H1 (cell line): ENCODE data around the gene DLK2. TPM values are rescaled to one million over a fixed set of nuclear protein-coding genes. Genes with fewer than 3 reads are reported as not detected.

Experiments
- CTCF ChIA-PET: fragments of 300-600 bp; sonication (Branson Sonifier 250); formaldehyde crosslinking; loops from one replicate; lab custom pipeline; 2021; ENCODE audit not compliant: partially characterized antibody; lab: Charles Lee
- POLR2A ChIA-PET: fragments of 300-600 bp; sonication (Branson Sonifier 250); formaldehyde crosslinking; loops from one replicate; lab custom pipeline; 2021; ENCODE audit warnings: inconsistent platforms; ENCODE audit not compliant: partially characterized antibody; lab: Charles Lee
- DNase-seq, 2 experiments: peaks; one replicate each; pipeline versions ENCODE4 v3.0.0 to v3.0.0-alpha.2; 2010 to 2022; ENCODE audit warnings: low spot score in 2 of 2, low read depth in 1 of 2, mixed read lengths in 1 of 2
- FAIRE-seq: peaks from 2 replicates; lab custom pipeline; 2011; peaks lifted over from hg19 to GRCh38; lab: Jason Lieb, UNC
- H2AFZ ChIP-seq: 2 replicates; pipeline ENCODE4 v1.8.1; 2012; ENCODE audit warnings: low read length, inconsistent platforms
- H2AK5ac ChIP-seq: 2 replicates; pipeline ENCODE4 v1.6.1; 2013; ENCODE audit warnings: low read depth, low read length
- H2BK120ac ChIP-seq: replicated peaks from 2 replicates; pipeline ENCODE3; 2013; ENCODE audit warnings: low read depth, low read length, inconsistent platforms
- H2BK12ac ChIP-seq: 2 replicates; pipeline ENCODE4 v1.6.1; 2013; ENCODE audit warnings: low read depth, low read length
- H2BK15ac ChIP-seq: 2 replicates; pipeline ENCODE4 v1.6.1; 2013; ENCODE audit warnings: low read length
- H2BK20ac ChIP-seq: 2 replicates; pipeline ENCODE4 v1.6.1; 2013; ENCODE audit warnings: low read length
- H2BK5ac ChIP-seq: 2 replicates; pipeline ENCODE4 v1.6.1; 2013; ENCODE audit warnings: low read depth, low read length
- H3K14ac ChIP-seq: 2 replicates; pipeline ENCODE4 v1.6.1; 2013; ENCODE audit warnings: inconsistent platforms; ENCODE audit not compliant: insufficient read length
- H3K18ac ChIP-seq: 2 replicates; pipeline ENCODE4 v1.6.1; 2013; ENCODE audit warnings: low read length; ENCODE audit errors: extremely low read depth
- H3K23ac ChIP-seq: 2 replicates; pipeline ENCODE4 v1.6.1; 2013; ENCODE audit warnings: inconsistent platforms; ENCODE audit not compliant: insufficient read length
- H3K23me2 ChIP-seq: 2 replicates; pipeline ENCODE4 v1.6.1; 2013; ENCODE audit warnings: low read depth, low read length
- H3K27ac ChIP-seq: 2 replicates; pipeline ENCODE4 v1.6.1; 2011; ENCODE audit warnings: low read depth, low read length, inconsistent platforms
- H3K27me3 ChIP-seq, 4 experiments: replicated peaks in 1 of 4; 1 replicate in 1 of 4; 2 replicates in 3 of 4; pipeline versions ENCODE4 v1.6.1 to v1.8.1; 2011 to 2013; ENCODE audit warnings: low read length in 3 of 4, mild to moderate bottlenecking in 3 of 4, inconsistent platforms in 2 of 4, mixed read lengths in 2 of 4, moderate library complexity in 1 of 4; ENCODE audit not compliant: control insufficient read depth in 3 of 4, insufficient read depth in 3 of 4; ENCODE audit errors: extremely low read depth in 1 of 4
- H3K36me3 ChIP-seq, 4 experiments: 2 replicates each; pipeline versions ENCODE4 v1.6.1 to v1.8.1; 2011 to 2013; ENCODE audit warnings: mild to moderate bottlenecking in 4 of 4, low read length in 3 of 4, moderate library complexity in 2 of 4, control low read depth in 1 of 4, inconsistent platforms in 1 of 4; ENCODE audit not compliant: insufficient read depth in 4 of 4, control insufficient read depth in 2 of 4
- H3K4ac ChIP-seq: replicated peaks from 2 replicates; pipeline ENCODE3; 2013; ENCODE audit warnings: low read length, low read depth, mixed read lengths, inconsistent platforms; ENCODE audit not compliant: insufficient read length
- H3K4me1 ChIP-seq, 4 experiments: replicated peaks in 1 of 4; 1 replicate in 1 of 4; 2 replicates in 3 of 4; pipeline versions ENCODE4 v1.6.1 to v1.8.1; 2011 to 2013; ENCODE audit warnings: low read length in 3 of 4, inconsistent platforms in 2 of 4, mixed read lengths in 1 of 4; ENCODE audit not compliant: insufficient read depth in 4 of 4, control insufficient read depth in 3 of 4
- H3K4me2 ChIP-seq, 2 experiments: 2 replicates each; pipeline versions ENCODE4 v1.6.1 to v1.8.1; 2011 to 2013; ENCODE audit warnings: low read depth in 2 of 2, low read length in 2 of 2, control low read depth in 1 of 2, inconsistent platforms in 1 of 2, mild to moderate bottlenecking in 1 of 2; ENCODE audit not compliant: insufficient read depth in 1 of 2
- H3K4me3 ChIP-seq, 4 experiments: fragments of 200-600, 300-600 bp in 1 of 4; sonication (generic), shearing (Covaris generic), sonication (Bioruptor Twin) in 1 of 4; 2 replicates each; pipeline versions ENCODE4 v1.5.1 to v1.8.1; 2011 to 2016; ENCODE audit warnings: low read length in 4 of 4, low read depth in 3 of 4, control low read depth in 2 of 4, inconsistent platforms in 2 of 4, mild to moderate bottlenecking in 2 of 4, mixed read lengths in 1 of 4, moderate library complexity in 1 of 4; ENCODE audit not compliant: insufficient read depth in 2 of 4; ENCODE audit errors: extremely low read depth in 1 of 4
- H3K56ac ChIP-seq: replicated peaks from 2 replicates; pipeline ENCODE3; 2013; ENCODE audit warnings: low read depth, mild to moderate bottlenecking, mixed read lengths, low read length, inconsistent platforms; ENCODE audit not compliant: insufficient read length
- H3K79me1 ChIP-seq: 2 replicates; pipeline ENCODE4 v1.6.1; 2013; ENCODE audit warnings: low read depth, low read length, control low read depth
- H3K79me2 ChIP-seq, 2 experiments: 2 replicates each; pipeline versions ENCODE4 v1.6.1 to v1.8.1; 2012 to 2013; ENCODE audit warnings: low read length in 2 of 2, mild to moderate bottlenecking in 2 of 2, inconsistent platforms in 1 of 2; ENCODE audit not compliant: insufficient read depth in 2 of 2, control insufficient read depth in 1 of 2
- H3K9ac ChIP-seq, 4 experiments: replicated peaks in 1 of 4; 1 replicate in 1 of 4; 2 replicates in 3 of 4; pipeline versions ENCODE4 v1.6.1 to v1.8.1; 2011 to 2013; ENCODE audit warnings: low read depth in 3 of 4, low read length in 3 of 4, control low read depth in 2 of 4, mild to moderate bottlenecking in 2 of 4, moderate library complexity in 2 of 4, inconsistent platforms in 1 of 4; ENCODE audit errors: extremely low read depth in 1 of 4
- H3K9me3 ChIP-seq, 2 experiments: 2 replicates each; pipeline versions ENCODE4 v1.6.1 to v1.8.1; 2012 to 2013; ENCODE audit warnings: mild to moderate bottlenecking in 2 of 2, moderate library complexity in 2 of 2, control low read depth in 1 of 2, inconsistent platforms in 1 of 2, low read depth in 1 of 2, low read length in 1 of 2, mixed read lengths in 1 of 2; ENCODE audit not compliant: insufficient read depth in 2 of 2
- H4K20me1 ChIP-seq, 2 experiments: replicated peaks in 1 of 2; 2 replicates each; pipeline versions ENCODE3 to v1.8.1; 2011 to 2013; ENCODE audit warnings: inconsistent platforms in 2 of 2, low read length in 2 of 2, mild to moderate bottlenecking in 1 of 2; ENCODE audit not compliant: insufficient read depth in 2 of 2, control insufficient read depth in 1 of 2
- H4K5ac ChIP-seq: 2 replicates; pipeline ENCODE4 v1.6.1; 2013; ENCODE audit warnings: low read length, low read depth, mixed read lengths, inconsistent platforms; ENCODE audit not compliant: insufficient read length
- H4K8ac ChIP-seq: 2 replicates; pipeline ENCODE4 v1.8.0; 2013; ENCODE audit warnings: mild to moderate bottlenecking, moderate library complexity, low read length, inconsistent platforms; ENCODE audit not compliant: insufficient read depth; ENCODE audit errors: extremely low read depth
- H4K91ac ChIP-seq: replicated peaks from 2 replicates; pipeline ENCODE3; 2013; ENCODE audit warnings: low read length, mixed read lengths, inconsistent platforms; ENCODE audit not compliant: insufficient read length
- FOSL1 ChIP-seq: IDR thresholded peaks from 2 replicates; pipeline ENCODE4 v1.6.1; 2011; ENCODE audit warnings: mild to moderate bottlenecking, low read depth, low read length, moderate library complexity; ENCODE audit not compliant: insufficient read depth
- HDAC2 ChIP-seq, 2 experiments: fragments of 300-600 bp in 1 of 2; sonication (generic) in 1 of 2; IDR thresholded peaks; 2 replicates each; pipeline ENCODE4 v1.6.1; 2011 to 2012; ENCODE audit warnings: low read depth in 2 of 2, low read length in 2 of 2, mild to moderate bottlenecking in 2 of 2, moderate library complexity in 2 of 2, borderline replicate concordance in 1 of 2, inconsistent platforms in 1 of 2
- MAFK ChIP-seq: IDR thresholded peaks from 2 replicates; pipeline ENCODE4 v1.6.1; 2012; ENCODE audit warnings: low read depth, mild to moderate bottlenecking, improper control_type of control experiment, low read length
- RFX5 ChIP-seq: IDR thresholded peaks from 2 replicates; pipeline ENCODE4 v1.6.1; 2011; ENCODE audit warnings: low read depth, low read length, improper control_type of control experiment, borderline replicate concordance
- TEAD4 ChIP-seq: IDR thresholded peaks from 2 replicates; pipeline ENCODE4 v1.6.1; 2012; ENCODE audit warnings: low read depth, low read length, inconsistent platforms, mixed read lengths
- WGBS, 2 experiments: shearing (Covaris generic) in 1 of 2; methylation state at CpG; one replicate each; pipeline versions ENCODE4 v1.1.6 to v1.1.7; 2013 to 2015; ENCODE audit warnings: low lambda C conversion rate in 2 of 2, mixed read lengths in 2 of 2, inconsistent platforms in 1 of 2, low coverage in 1 of 2, missing lambda C conversion rate in 1 of 2; ENCODE audit not compliant: insufficient replicate concordance in 2 of 2, insufficient coverage in 1 of 2, insufficient read length in 1 of 2; ENCODE audit errors: extremely low coverage in 1 of 2, missing lambda C conversion rate in 1 of 2; 5-methylcytosine and 5-hydroxymethylcytosine counted together
- polyA plus RNA-seq, 7 experiments: library from polyadenylated mRNA; depleted of rRNA in 3 of 7; stranded (reverse) in 5 of 7; unstranded in 2 of 7; fragments of >200 nt in 5 of 7; fragments of 200-250 nt in 2 of 7; gene quantifications; 1 replicate in 5 of 7; 2 replicates in 1 of 7; 4 replicates in 1 of 7; pipeline versions ENCODE4 v1.2.1 to v1.2.3, GENCODE V29; 2011 to 2013; ENCODE audit warnings: missing spikeins in 2 of 7, mixed read lengths in 2 of 7
- total RNA-seq: library from RNA; stranded (reverse); fragmentation: NEBNext Ultra II Directional; extraction: Animal tissue kit (Norgen Biotek cat#: 25700); gene quantifications from 2 replicates; pipeline ENCODE4 v1.2.1, GENCODE V29; 2021

Gene DLK2
- total and polyA plus RNA-seq, 2 of the 8 experiments (the other 6 are each of a cell fraction or from before 2014, with no cell fraction given): 0.37 to 0.80 TPM

- Histone ChIP-seq H4K8ac (no peak overlapping the region), H3K27me3 (peaks cover 3 to 11% (median 6%) of the 10 kb centered on the region in 4 experiments), H3K18ac (no peak overlapping the region), H3K27ac (no peak overlapping the region), H2BK120ac (no peak overlapping the region), H3K9me3 (no peaks in the 10 kb centered on the region), H3K79me2 (no peaks in the 10 kb centered on the region), H2BK15ac (no peak overlapping the region), H3K4me3 (no peak overlapping the region), H3K14ac (no peak overlapping the region), H2AK5ac (no peak overlapping the region), H4K91ac (no peak overlapping the region), H3K79me1 (no peaks in the 10 kb centered on the region), H3K56ac (no peak overlapping the region), H4K5ac (no peak overlapping the region), H3K23me2 (peaks cover 5% of the 10 kb centered on the region; the same call in 1 of the 2 replicates), H2BK5ac (no peak overlapping the region), H4K20me1 (peaks cover 0 to 4% of the 10 kb centered on the region in 2 experiments), H3K4me1 (peaks cover 0 to 3% (median under 1%) of the 10 kb centered on the region in 4 experiments; a peak in 3 of 7 replicates), H3K36me3 (peaks cover 0 to 19% (median 2%) of the 10 kb centered on the region in 4 experiments; a peak in 6 of 8 replicates), H2AFZ (no peak overlapping the region), H3K9ac (no peak overlapping the region), H3K23ac (no peak overlapping the region), H3K4ac (no peak overlapping the region), H2BK20ac (no peak overlapping the region), H3K4me2 (no peak overlapping the region), H2BK12ac (no peak overlapping the region)
- FAIRE-seq: no peak
- WGBS, 2 experiments: 94% methylated on average over 13 of the region's 13 CpGs; no CpG with 5 or more reads in 1 of the 2 experiments
- POLR2A ChIA-PET: interaction anchor here (0.6 to 5.2 kb wide), 3 partner anchors 13 to 66 kb away, joined by 3 to 34 read pairs (median 3); partner anchors contain the start of genes POLR1C and YIPF3
- CTCF ChIA-PET: interaction anchor here (21.2 kb wide), 1 partner anchor 44 kb away, joined by 495 read pairs; the partner anchor contains the start of gene LRRC73
- no peak for DNase-seq
- no peak for TF ChIP-seq MAFK
- no peak for TF ChIP-seq RFX5
- no peak for TF ChIP-seq FOSL1
- no peak for TF ChIP-seq HDAC2 (IDR thresholded peaks at IDR 0.05; ENCODE audit: borderline replicate concordance in 1 of 2, low read depth in 2 of 2, low read length in 2 of 2)
- TF ChIP-seq TEAD4: no peak
Measured at GRCh38 chr6:43450699-43451131, 4.6 kb downstream of the DLK2 start.
